WTC11 (cell line): ENCODE data around the gene GALNT18. TPM values are rescaled to one million over a fixed set of nuclear protein-coding genes. Genes with fewer than 3 reads are reported as not detected.

ENCODE experiments used
- ATAC-seq: fragments of 200-7000 bp; cut with Tn5 transposase; 2 replicates; pipeline ENCODE4 v1.10.0; 2021; ENCODE audit warnings: mild to moderate bottlenecking, moderate library complexity
- CTCF ChIA-PET: fragments of 300-600 bp; sonication (Branson Sonifier 250); formaldehyde crosslinking; loops from one replicate; lab custom pipeline; 2021; ENCODE audit warnings: antibody characterized with exemption; lab: Charles Lee
- POLR2A ChIA-PET: fragments of 350-600 bp; sonication (Branson Sonifier 250); formaldehyde crosslinking; loops from one replicate; lab custom pipeline; 2021; ENCODE audit warnings: antibody characterized with exemption; lab: Charles Lee
- DNase-seq: peaks from one replicate; pipeline ENCODE4 v3.0.0; 2021; ENCODE audit warnings: low spot score
- H3K27ac Mint-ChIP-seq: 2 replicates; pipeline ENCODE4 v1.8.0; 2021; ENCODE audit warnings: mixed read lengths
- H3K27me3 Mint-ChIP-seq: 2 replicates; pipeline ENCODE4 v1.8.0; 2021; ENCODE audit warnings: low read depth, mild to moderate bottlenecking, moderate library complexity, mixed read lengths
- H3K36me3 Mint-ChIP-seq: 2 replicates; pipeline ENCODE4 v1.8.0; 2021; ENCODE audit warnings: mixed read lengths
- H3K4me1 Mint-ChIP-seq: 2 replicates; pipeline ENCODE4 v1.8.0; 2022; ENCODE audit warnings: mixed read lengths
- H3K4me3 Mint-ChIP-seq: 2 replicates; pipeline ENCODE4 v1.8.0; 2021; ENCODE audit warnings: mild to moderate bottlenecking, moderate library complexity, mixed read lengths
- H3K9me3 Mint-ChIP-seq: 2 replicates; pipeline ENCODE4 v1.8.0; 2021; ENCODE audit warnings: mixed read lengths
- CREM ChIP-seq: sonication (generic); formaldehyde crosslinking; IDR thresholded peaks from 2 replicates; pipeline ENCODE4 v1.8.1; 2022; ENCODE audit warnings: mild to moderate bottlenecking, missing genetic modification reagents, moderate library complexity
- ELF4 ChIP-seq: sonication (generic); formaldehyde crosslinking; IDR thresholded peaks from 2 replicates; pipeline ENCODE4 v1.8.1; 2022; ENCODE audit warnings: low read depth, mild to moderate bottlenecking, moderate library complexity, missing genetic modification reagents
- EMX1 ChIP-seq: fragments of 250-450 bp; sonication (Bioruptor Pico); IDR thresholded peaks from 2 replicates; pipeline ENCODE4 v1.8.0; 2021; ENCODE audit warnings: mild to moderate bottlenecking
- FOXJ3 ChIP-seq: sonication (generic); formaldehyde crosslinking; IDR thresholded peaks from 2 replicates; pipeline ENCODE4 v1.9.0; 2021; ENCODE audit warnings: missing genetic modification reagents, mild to moderate bottlenecking, borderline replicate concordance
- HMGA2 ChIP-seq: fragments of 250-450 bp; sonication (Bioruptor Pico); IDR thresholded peaks from 2 replicates; pipeline ENCODE4 v1.4.0; 2021; ENCODE audit warnings: mild to moderate bottlenecking, moderate library complexity
- IRF2 ChIP-seq: sonication (generic); formaldehyde crosslinking; IDR thresholded peaks from 2 replicates; pipeline ENCODE4 v1.8.0; 2022; ENCODE audit warnings: low read depth, missing genetic modification reagents, borderline replicate concordance
- PRRX2 ChIP-seq: fragments of 250-450 bp; sonication (Bioruptor Pico); IDR thresholded peaks from 2 replicates; pipeline ENCODE4 v1.8.0; 2021; ENCODE audit warnings: mild to moderate bottlenecking
- TEAD4 ChIP-seq: sonication (generic); formaldehyde crosslinking; IDR thresholded peaks from 2 replicates; pipeline ENCODE4 v1.8.0; 2022; ENCODE audit warnings: mild to moderate bottlenecking, missing genetic modification reagents
- TP53 ChIP-seq: sonication (generic); formaldehyde crosslinking; IDR thresholded peaks from 2 replicates; pipeline ENCODE4 v1.8.1; 2023; ENCODE audit warnings: mild to moderate bottlenecking, missing genetic modification reagents
- ZBTB21 ChIP-seq: sonication (generic); formaldehyde crosslinking; IDR thresholded peaks from 2 replicates; pipeline ENCODE4 v1.8.1; 2023; ENCODE audit warnings: mild to moderate bottlenecking, missing genetic modification reagents, borderline replicate concordance
- ZNF219 ChIP-seq: sonication (generic); formaldehyde crosslinking; IDR thresholded peaks from 2 replicates; pipeline ENCODE4 v1.8.0; 2023; ENCODE audit warnings: missing genetic modification reagents, mild to moderate bottlenecking, borderline replicate concordance
- ZNF317 ChIP-seq: sonication (generic); formaldehyde crosslinking; IDR thresholded peaks from 2 replicates; pipeline ENCODE4 v1.8.1; 2023; ENCODE audit warnings: low read depth, mild to moderate bottlenecking, moderate library complexity, missing genetic modification reagents, borderline replicate concordance
- ZNF396 ChIP-seq: fragments of 250-450 bp; sonication (Bioruptor Pico); IDR thresholded peaks from 2 replicates; pipeline ENCODE4 v1.8.0; 2021; ENCODE audit warnings: mild to moderate bottlenecking, moderate library complexity, borderline replicate concordance
- ZNF671 ChIP-seq: fragments of 250-450 bp; sonication (Bioruptor Pico); IDR thresholded peaks from 2 replicates; pipeline ENCODE4 v1.8.0; 2021; ENCODE audit warnings: mild to moderate bottlenecking
- total RNA-seq: library from RNA; stranded (reverse); gene quantifications from 3 replicates; pipeline ENCODE4 v1.2.3, GENCODE V29; 2021
- TF ChIP-seq, protein P1 (sequence below): sonication (generic); formaldehyde crosslinking; IDR thresholded peaks from 2 replicates; pipeline ENCODE4 v1.8.1; 2023; ENCODE audit warnings: mild to moderate bottlenecking, missing genetic modification reagents, borderline replicate concordance
- TF ChIP-seq, protein P2 (sequence below): sonication (generic); formaldehyde crosslinking; IDR thresholded peaks from 2 replicates; pipeline ENCODE4 v1.8.1; 2022; ENCODE audit warnings: mild to moderate bottlenecking, missing genetic modification reagents, moderate library complexity, borderline replicate concordance
- TF ChIP-seq, protein P3 (sequence below): fragments of 250-450 bp; sonication (Bioruptor Pico); IDR thresholded peaks from 2 replicates; pipeline ENCODE4 v1.9.0; 2021; ENCODE audit warnings: moderate library complexity, mild to moderate bottlenecking, inconsistent platforms, borderline replicate concordance

Gene GALNT18
- total RNA-seq, 1 experiment from 2014 or later = 5.0 TPM

DNA sequence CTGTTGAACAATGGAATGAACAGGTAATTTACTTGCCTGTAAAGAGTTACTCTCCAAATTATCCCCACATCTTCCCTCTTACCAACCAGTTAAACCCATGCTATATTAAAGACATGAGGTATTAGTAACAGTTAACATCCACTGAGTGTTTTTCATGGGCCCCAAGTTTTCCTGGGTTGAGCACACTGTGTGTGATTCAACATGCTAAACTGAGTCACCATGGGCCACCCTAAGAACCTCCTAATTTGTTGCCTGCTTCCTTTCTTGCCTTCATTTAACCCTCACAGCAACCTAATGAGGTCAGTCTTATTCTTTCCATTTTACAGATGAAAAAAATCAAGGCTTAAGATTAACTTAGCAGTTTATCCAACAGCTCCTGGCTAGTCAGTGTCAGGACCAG, 51.0 kb downstream of the GALNT18 start:
- no peak for TF ChIP-seq TP53 (CRISPR knock-in tag)
- TF ChIP-seq, protein P1, sequence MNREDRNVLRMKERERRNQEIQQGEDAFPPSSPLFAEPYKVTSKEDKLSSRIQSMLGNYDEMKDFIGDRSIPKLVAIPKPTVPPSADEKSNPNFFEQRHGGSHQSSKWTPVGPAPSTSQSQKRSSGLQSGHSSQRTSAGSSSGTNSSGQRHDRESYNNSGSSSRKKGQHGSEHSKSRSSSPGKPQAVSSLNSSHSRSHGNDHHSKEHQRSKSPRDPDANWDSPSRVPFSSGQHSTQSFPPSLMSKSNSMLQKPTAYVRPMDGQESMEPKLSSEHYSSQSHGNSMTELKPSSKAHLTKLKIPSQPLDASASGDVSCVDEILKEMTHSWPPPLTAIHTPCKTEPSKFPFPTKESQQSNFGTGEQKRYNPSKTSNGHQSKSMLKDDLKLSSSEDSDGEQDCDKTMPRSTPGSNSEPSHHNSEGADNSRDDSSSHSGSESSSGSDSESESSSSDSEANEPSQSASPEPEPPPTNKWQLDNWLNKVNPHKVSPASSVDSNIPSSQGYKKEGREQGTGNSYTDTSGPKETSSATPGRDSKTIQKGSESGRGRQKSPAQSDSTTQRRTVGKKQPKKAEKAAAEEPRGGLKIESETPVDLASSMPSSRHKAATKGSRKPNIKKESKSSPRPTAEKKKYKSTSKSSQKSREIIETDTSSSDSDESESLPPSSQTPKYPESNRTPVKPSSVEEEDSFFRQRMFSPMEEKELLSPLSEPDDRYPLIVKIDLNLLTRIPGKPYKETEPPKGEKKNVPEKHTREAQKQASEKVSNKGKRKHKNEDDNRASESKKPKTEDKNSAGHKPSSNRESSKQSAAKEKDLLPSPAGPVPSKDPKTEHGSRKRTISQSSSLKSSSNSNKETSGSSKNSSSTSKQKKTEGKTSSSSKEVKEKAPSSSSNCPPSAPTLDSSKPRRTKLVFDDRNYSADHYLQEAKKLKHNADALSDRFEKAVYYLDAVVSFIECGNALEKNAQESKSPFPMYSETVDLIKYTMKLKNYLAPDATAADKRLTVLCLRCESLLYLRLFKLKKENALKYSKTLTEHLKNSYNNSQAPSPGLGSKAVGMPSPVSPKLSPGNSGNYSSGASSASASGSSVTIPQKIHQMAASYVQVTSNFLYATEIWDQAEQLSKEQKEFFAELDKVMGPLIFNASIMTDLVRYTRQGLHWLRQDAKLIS (CRISPR knock-in tag) = no peak
- TF ChIP-seq, protein P2, sequence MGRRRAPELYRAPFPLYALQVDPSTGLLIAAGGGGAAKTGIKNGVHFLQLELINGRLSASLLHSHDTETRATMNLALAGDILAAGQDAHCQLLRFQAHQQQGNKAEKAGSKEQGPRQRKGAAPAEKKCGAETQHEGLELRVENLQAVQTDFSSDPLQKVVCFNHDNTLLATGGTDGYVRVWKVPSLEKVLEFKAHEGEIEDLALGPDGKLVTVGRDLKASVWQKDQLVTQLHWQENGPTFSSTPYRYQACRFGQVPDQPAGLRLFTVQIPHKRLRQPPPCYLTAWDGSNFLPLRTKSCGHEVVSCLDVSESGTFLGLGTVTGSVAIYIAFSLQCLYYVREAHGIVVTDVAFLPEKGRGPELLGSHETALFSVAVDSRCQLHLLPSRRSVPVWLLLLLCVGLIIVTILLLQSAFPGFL (CRISPR knock-in tag) = no peak
- TF ChIP-seq TEAD4 (CRISPR knock-in tag) = no peak
- no peak for TF ChIP-seq IRF2 (CRISPR knock-in tag)
- TF ChIP-seq HMGA2 = no peak
- no peak for TF ChIP-seq ZBTB21 (CRISPR knock-in tag)
- TF ChIP-seq ZNF219 (CRISPR knock-in tag) = no peak
- TF ChIP-seq, protein P3, sequence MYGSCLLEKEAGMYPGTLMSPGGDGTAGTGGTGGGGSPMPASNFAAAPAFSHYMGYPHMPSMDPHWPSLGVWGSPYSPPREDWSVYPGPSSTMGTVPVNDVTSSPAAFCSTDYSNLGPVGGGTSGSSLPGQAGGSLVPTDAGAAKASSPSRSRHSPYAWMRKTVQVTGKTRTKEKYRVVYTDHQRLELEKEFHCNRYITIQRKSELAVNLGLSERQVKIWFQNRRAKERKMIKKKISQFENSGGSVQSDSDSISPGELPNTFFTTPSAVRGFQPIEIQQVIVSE (CRISPR knock-in tag) = no peak
- TF ChIP-seq EMX1 = no peak
- no peak for TF ChIP-seq ZNF671 (CRISPR knock-in tag)
- H3K4me3 Mint-ChIP-seq = no peak overlapping the region
- no peaks in the 10 kb centered on the region for H3K9me3 Mint-ChIP-seq
- no peaks in the 10 kb centered on the region for H3K36me3 Mint-ChIP-seq
- H3K4me1 Mint-ChIP-seq = no peaks in the 10 kb centered on the region
- no peak for ATAC-seq
- CTCF ChIA-PET = interaction anchor here (1.1 kb wide), 2 partner anchors 13 to 18 kb away, joined by 3 read pairs; no protein-coding TSS in a partner anchor
- no peak overlapping the region for H3K27ac Mint-ChIP-seq
- POLR2A ChIA-PET = no interaction called here
- no peak for DNase-seq
- no peaks in the 10 kb centered on the region; the same call in 1 of the 2 replicates for H3K27me3 Mint-ChIP-seq

DNA sequence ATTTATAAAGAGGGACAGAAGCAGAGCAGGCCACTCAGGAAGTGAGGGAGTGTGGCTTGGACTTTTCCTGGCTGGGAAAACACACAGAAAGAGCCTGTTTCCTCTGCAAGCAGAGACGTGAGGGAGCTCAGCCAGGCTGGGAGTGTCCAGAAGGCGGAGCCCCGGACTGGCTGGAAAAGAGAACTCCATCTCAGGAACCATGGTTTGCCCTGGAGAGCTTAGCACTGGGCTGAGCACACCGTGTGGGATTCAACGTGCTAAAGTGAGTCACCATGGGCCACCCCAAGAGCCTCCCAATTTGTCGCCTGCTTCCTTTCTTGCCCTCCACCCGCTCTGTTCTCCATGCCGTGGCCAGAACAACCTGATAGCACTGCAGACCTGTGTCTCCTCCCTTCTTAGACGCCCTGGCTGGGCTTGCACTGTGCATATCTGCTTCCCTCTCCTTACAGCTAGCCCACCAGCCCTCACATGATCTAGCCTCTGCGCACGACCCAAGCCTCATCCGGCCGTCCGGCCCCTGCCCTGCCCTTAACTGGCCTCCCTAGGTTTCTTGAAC, 51.8 kb downstream of the GALNT18 start:
- no peaks in the 10 kb centered on the region for H3K9me3 Mint-ChIP-seq
- TF ChIP-seq CREM (CRISPR knock-in tag) (no peak), EMX1 (no peak), PRRX2 (CRISPR knock-in tag) (no peak), ZNF396 (no peak), FOXJ3 (CRISPR knock-in tag) (no peak), IRF2 (CRISPR knock-in tag) (no peak), ZNF317 (no peak), ELF4 (no peak), ZNF671 (CRISPR knock-in tag) (no peak)
- TF ChIP-seq, all 79 proteins: peak for 0
- Mint-ChIP-seq H3K27ac (no peak overlapping the region), H3K4me1 (no peaks in the 10 kb centered on the region), H3K4me3 (no peak overlapping the region), H3K36me3 (no peaks in the 10 kb centered on the region), H3K27me3 (no peaks in the 10 kb centered on the region; the same call in 1 of the 2 replicates)
- ChIA-PET CTCF (interaction anchor here (1.1 kb wide), 1 partner anchor 19 kb away, joined by 3 read pairs; no protein-coding TSS in a partner anchor), POLR2A (no interaction called here)
- ATAC-seq = no peak
- no peak for DNase-seq
